Effector memory CD4-positive, alpha-beta T cell (primary cell): ENCODE data around the gene TMEM131L.

ENCODE experiments used
- DNase-seq, 3 donors: peaks; one replicate each; pipeline ENCODE4 v3.0.0-alpha.2; 2020
- H3K27ac ChIP-seq: 2 replicates; pipeline ENCODE4 v1.7.0; 2013; ENCODE audit warnings: mild to moderate bottlenecking, low read length, moderate library complexity; ENCODE audit not compliant: insufficient read depth, poor library complexity, severe bottlenecking
- H3K27me3 ChIP-seq: replicated peaks from 2 replicates; pipeline ENCODE4 v1.7.0; 2013; ENCODE audit warnings: mild to moderate bottlenecking, low read length; ENCODE audit not compliant: insufficient read depth, control insufficient read depth, poor library complexity, severe bottlenecking
- H3K36me3 ChIP-seq: 2 replicates; pipeline ENCODE4 v1.7.0; 2013; ENCODE audit warnings: mild to moderate bottlenecking, low read length, moderate library complexity; ENCODE audit not compliant: control insufficient read depth, insufficient read depth
- H3K4me1 ChIP-seq: 2 replicates; pipeline ENCODE4 v1.7.0; 2013; ENCODE audit warnings: low read length, mild to moderate bottlenecking; ENCODE audit not compliant: control insufficient read depth, insufficient read depth, poor library complexity, severe bottlenecking
- H3K4me3 ChIP-seq: 2 replicates; pipeline ENCODE4 v1.7.0; 2013; ENCODE audit warnings: low read length, low read depth, mild to moderate bottlenecking; ENCODE audit not compliant: insufficient read depth, poor library complexity, severe bottlenecking
- H3K9me3 ChIP-seq: 2 replicates; pipeline ENCODE4 v1.7.0; 2013; ENCODE audit warnings: mild to moderate bottlenecking, low read length, moderate library complexity; ENCODE audit not compliant: control insufficient read depth

Gene TMEM131L

DNA sequence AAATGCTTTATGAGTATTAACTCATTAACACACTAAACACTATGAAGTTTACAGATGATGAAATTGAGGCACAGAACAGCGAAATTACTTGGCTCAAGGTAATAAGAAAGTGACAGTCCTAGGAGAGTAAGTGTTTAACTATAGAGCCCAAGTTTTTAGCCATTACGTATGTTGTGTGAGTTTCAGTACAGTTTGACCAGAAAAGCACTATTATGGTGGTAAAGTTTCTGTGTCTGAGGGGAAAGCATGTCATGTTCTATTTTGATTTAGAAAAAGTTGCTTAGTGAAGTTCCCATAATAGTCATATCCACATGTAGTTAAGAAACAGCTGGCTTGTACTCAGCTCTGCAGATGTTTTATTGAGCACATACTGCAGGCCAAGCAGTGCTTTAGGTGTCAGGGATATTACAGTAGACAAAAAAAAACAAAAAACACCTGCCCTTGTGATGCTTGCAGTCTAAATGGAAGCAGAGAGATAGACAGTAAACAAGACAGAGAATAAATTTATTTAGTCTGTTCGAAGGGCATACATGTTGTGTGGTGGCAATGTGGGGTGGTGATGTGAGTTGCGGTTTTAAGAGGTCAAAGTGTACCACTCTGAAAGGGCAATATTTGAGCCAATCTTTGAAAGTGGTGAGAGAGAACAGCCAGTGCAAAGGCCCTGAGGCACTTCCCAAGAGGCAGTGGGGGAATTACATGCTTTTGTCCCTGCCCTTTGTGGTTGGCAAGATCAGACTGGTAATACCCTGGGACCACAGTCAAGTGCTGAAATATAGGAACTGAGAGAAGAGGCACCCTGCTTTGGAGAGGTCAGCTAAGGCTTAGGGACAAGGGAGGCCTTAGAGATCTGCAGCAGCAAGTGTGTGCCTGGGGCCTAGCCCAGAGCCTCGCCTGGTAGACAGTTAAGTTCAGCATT, 6.2 kb downstream of the TMEM131L start:
- H3K27ac ChIP-seq = peak overlapping the region; percentile 90
- H3K4me1 ChIP-seq = peaks cover 38% of the 10 kb centered on the region

DNA sequence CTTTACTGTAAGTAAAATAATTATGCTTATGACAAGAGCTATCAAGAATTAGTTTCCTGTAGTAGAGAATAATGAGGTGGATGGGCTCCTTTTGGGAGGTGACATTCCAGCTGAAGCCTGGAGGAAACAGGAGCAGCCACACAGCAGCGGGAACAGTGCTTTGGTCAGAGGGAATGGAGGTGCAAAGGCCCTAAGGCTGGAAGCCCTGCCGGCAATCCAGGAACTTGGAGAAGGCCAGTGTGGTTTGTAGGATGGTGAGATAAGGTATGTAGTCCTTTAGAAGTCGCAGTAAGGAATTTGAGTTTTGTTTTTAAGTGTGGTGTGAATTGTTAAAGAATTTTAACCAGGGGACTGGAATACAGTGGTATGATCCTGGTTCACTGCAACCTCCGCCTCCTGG, 8.1 kb downstream of the TMEM131L start:
- H3K27ac ChIP-seq = no peak overlapping the region
- H3K27me3 ChIP-seq = no peaks in the 10 kb centered on the region
- H3K4me3 ChIP-seq = no peak overlapping the region
- peaks cover 22% of the 10 kb centered on the region for H3K36me3 ChIP-seq
- no peaks in the 10 kb centered on the region for H3K9me3 ChIP-seq
- DNase-seq = no peak
- peaks cover 38% of the 10 kb centered on the region for H3K4me1 ChIP-seq

More for the DNA sequence above, 6.2 kb downstream of the TMEM131L start:
- no peaks in the 10 kb centered on the region for H3K27me3 ChIP-seq
- no peaks in the 10 kb centered on the region for H3K9me3 ChIP-seq
- H3K36me3 ChIP-seq = peaks cover 22% of the 10 kb centered on the region
- no peak for DNase-seq
- no peak overlapping the region for H3K4me3 ChIP-seq

DNA sequence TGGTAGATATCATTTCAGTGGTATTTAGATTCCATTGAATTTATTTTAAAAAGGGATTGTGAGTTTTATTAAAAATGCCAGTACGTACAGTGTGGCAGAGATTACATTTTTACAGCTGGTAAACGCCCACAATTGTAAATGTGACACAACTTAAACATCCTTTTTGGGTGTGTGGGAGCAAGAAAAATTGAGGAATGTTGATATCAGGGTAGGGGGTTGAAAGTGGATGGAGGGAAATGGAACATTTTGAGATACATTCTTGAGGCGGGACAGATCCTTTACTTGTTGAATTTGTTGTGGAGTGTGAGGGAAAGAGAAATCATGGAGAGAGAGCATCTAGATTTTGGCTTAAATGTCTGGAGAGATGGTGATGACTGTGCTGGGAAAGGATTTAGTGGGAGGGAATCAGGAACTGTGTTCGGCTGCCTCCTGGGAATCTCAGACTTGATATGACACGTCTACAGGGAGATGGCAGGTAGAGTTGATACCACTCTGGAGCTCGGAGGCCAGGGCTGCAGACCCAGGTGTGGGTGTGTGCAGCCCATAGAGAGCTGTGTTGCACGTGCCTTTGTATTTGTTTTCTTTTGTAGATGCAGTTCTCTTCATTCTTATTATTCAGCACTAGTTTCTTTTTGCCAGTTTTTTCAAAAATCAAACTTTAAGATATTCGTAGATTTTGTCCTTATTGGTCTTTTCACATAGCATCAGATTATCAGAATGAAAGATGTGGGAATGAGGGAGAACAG, 10.8 kb downstream of the TMEM131L start:
- no peak overlapping the region for H3K27ac ChIP-seq
- H3K4me3 ChIP-seq = no peak overlapping the region
- no peaks in the 10 kb centered on the region for H3K27me3 ChIP-seq
- H3K9me3 ChIP-seq = no peaks in the 10 kb centered on the region
- DNase-seq = no peak
- peaks cover 19% of the 10 kb centered on the region for H3K4me1 ChIP-seq
- H3K36me3 ChIP-seq = peaks cover 22% of the 10 kb centered on the region

DNA sequence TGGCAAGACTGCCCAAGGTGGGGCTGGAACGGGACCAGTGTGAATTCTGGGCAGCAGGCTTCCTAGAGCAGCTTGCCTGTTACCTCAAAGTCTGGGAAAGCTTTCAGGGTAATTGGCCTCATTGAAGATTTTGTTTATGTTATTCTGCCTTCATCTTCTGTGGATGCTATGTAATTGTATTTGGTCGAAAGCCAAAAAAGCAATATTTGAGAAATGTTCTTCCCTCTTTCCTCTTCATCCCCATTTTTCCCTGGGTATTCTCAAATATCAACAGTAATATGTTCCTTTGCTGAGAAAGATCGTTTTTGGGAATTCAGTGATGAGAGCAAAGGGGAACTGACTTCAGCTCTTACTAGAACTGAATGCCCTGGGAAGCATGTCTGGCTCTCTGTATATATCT, 12.9 kb downstream of the TMEM131L start:
- Histone ChIP-seq H3K36me3 (peaks cover 17% of the 10 kb centered on the region), H3K27ac (no peak overlapping the region), H3K4me1 (peaks cover 16% of the 10 kb centered on the region)

DNA sequence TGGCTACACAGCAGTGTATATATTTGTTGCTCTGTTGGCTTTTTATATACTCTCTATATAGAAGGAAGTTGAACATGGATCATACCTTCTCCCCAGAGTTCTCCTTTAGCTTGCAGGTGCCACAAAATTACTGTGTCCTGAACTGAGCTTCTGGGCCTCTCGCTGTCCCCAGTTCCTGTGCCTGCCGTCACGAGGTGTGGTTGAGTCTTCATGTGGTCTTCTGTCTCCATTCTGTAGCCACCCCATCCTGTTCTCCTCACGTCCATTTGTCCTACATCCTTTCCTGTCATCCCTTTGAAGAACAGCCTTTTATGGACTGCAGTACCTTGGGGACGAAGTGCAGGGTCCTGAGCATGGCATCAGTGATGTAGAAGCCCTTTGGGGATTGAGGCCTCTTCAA, 14.5 kb downstream of the TMEM131L start:
- DNase-seq = no peak
- Histone ChIP-seq H3K4me3 (no peak overlapping the region), H3K9me3 (no peaks in the 10 kb centered on the region), H3K27ac (no peak overlapping the region), H3K36me3 (peaks cover under 1% of the 10 kb centered on the region), H3K4me1 (peaks cover 16% of the 10 kb centered on the region), H3K27me3 (no peaks in the 10 kb centered on the region)

More for the DNA sequence above, 12.9 kb downstream of the TMEM131L start:
- Histone ChIP-seq H3K27me3 (no peaks in the 10 kb centered on the region), H3K4me3 (no peak overlapping the region), H3K9me3 (no peaks in the 10 kb centered on the region)
- DNase-seq = no peak

DNA sequence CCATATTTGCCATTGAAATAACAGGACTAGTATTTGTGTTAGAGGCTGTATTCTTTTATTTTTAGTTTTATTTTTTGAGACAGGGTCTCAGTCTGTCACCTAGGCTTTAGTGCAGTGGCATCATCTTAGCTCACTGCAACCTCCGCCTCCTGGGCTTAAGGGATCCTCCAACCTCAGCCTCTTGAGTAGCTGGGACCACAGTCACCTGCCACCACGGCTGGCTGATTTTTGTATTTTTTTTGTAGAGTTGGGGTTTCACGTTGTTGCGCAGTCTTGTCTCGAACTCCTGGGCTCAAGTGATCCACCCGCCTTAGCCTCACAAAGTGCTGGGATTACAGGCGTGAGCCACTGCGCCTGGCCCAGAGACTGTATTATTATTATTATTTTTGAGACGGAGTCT, 15.3 kb downstream of the TMEM131L start:
- Histone ChIP-seq H3K36me3 (no peaks in the 10 kb centered on the region), H3K4me1 (peaks cover 19% of the 10 kb centered on the region), H3K27ac (no peak overlapping the region), H3K27me3 (no peaks in the 10 kb centered on the region), H3K4me3 (no peak overlapping the region), H3K9me3 (no peaks in the 10 kb centered on the region)
- DNase-seq = no peak

DNA sequence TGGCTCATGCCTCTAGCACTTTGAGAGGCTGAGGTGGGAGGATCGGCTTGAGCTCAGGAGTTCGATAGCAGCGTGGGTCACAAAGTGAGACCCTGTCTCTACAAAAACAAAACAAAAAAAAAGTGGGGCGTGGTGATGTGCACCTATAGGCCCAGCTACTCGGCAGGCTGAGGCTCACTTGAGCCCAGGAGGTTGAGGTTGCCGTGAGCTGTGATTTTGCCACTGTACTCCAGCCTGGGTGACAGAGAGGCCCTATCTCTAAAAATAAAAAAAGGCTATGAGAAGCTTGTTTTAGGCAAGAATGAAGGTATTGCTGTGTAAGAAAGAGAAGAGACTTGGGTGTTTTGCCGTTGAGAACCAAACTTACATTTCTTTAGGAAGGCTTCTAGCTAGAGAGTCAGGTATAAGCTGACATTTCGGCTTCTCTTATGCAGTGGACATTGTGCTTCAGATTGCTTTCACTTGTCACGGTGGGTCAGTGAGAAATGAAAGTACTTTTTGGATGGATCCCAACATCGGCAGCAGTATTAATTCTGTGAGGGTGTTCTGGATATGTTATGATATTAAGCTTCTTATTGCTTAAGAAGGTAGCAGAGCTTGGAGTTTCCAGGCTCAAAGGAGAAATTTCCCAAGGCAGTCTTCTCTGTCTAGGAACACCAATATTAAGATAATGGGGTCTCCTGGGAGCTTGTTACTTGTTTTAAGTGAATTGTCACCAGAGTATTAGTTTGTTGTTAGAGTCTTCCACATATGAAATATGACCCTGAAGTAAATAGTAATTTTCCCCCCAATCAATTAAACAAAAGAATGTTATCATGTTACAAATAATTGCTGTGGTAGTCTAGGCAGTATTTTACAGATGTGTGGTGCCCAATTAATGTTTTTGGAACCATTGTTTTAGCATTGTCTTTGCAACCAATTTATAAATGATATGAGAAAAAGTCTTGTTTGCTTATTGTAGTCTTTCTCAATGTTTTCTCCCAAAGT, 17.6 kb downstream of the TMEM131L start:
- Histone ChIP-seq H3K36me3 (no peaks in the 10 kb centered on the region), H3K27me3 (no peaks in the 10 kb centered on the region), H3K27ac (peak overlapping the region; percentile 24), H3K4me1 (peaks cover 41% of the 10 kb centered on the region), H3K9me3 (no peaks in the 10 kb centered on the region), H3K4me3 (no peak overlapping the region)
- DNase-seq = no peak

DNA sequence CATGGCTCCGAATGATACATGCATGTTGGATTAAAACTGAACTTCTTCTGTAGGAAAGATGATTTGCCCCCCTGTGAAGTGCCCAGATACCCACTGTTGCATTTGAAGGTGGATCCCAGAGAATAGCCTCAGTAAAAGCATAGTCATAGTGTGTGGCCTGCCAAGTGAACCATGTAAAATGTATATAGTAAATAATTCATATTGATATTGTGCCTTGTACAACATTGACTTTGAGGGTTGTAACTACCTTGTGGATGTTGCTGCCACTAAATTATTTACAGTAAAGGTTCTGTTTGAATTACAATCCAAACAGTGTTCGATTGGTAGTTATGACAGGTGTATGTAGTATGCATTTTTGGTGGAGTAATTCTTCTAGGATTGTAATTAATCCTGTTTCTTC, 19.2 kb downstream of the TMEM131L start:
- peaks cover 49% of the 10 kb centered on the region for H3K4me1 ChIP-seq

DNA sequence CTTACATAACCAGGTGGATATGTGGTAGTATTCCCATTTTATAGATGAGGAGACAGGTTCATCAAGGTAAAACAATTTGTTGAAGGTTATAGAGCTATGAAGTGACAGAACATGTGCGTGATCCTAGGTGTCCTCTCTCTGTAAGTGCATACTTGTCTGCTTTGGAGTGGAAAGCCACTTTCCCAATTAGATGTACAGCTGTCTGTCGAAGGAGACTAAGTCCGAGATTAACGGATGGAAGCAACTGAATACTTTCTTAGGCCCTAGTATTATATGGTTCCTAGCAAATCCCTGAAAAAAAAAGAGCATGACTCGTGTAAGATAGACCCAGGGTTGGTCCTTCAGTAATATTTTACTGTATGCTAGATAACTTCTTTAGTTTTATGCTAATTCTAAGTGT, 19.7 kb downstream of the TMEM131L start:
- Histone ChIP-seq H3K27me3 (no peaks in the 10 kb centered on the region), H3K27ac (no peak overlapping the region), H3K4me3 (no peak overlapping the region), H3K36me3 (no peaks in the 10 kb centered on the region), H3K4me1 (peaks cover 52% of the 10 kb centered on the region), H3K9me3 (no peaks in the 10 kb centered on the region)
- DNase-seq = no peak

More for the DNA sequence above, 19.2 kb downstream of the TMEM131L start:
- no peak for DNase-seq
- Histone ChIP-seq H3K4me3 (no peak overlapping the region), H3K27ac (no peak overlapping the region), H3K9me3 (no peaks in the 10 kb centered on the region), H3K27me3 (no peaks in the 10 kb centered on the region), H3K36me3 (no peaks in the 10 kb centered on the region)
